Small intestine (tissue), 16 donors: Measurements from ENCODE around the gene CACTIN. TPM values are rescaled to one million over a fixed set of nuclear protein-coding genes. Genes with fewer than 3 reads are reported as not detected.

Source experiments
- DNase-seq, 2 donors: peaks; one replicate each; pipeline versions ENCODE4 v3.0.0 to v3.0.0-alpha.2; 2013
- FAIRE-seq: peaks from 2 replicates; lab custom pipeline; 2012; peaks lifted over from hg19 to GRCh38; lab: Jason Lieb, UNC
- H3K27ac ChIP-seq, 3 donors: one replicate each; pipeline ENCODE4 v1.5.1; 2013; ENCODE audit warnings: low read length in 2 of 3, mild to moderate bottlenecking in 2 of 3, control low read depth in 1 of 3, inconsistent platforms in 1 of 3, low read depth in 1 of 3, moderate library complexity in 1 of 3
- H3K27me3 ChIP-seq, 3 donors: one replicate each; pipeline ENCODE4 v1.6.1; 2013; ENCODE audit warnings: low read length in 3 of 3, inconsistent platforms in 1 of 3; ENCODE audit not compliant: control insufficient read depth in 3 of 3, insufficient read depth in 3 of 3
- H3K36me3 ChIP-seq, 3 donors: one replicate each; pipeline ENCODE4 v1.6.1; 2013; ENCODE audit warnings: low read length in 3 of 3, inconsistent platforms in 1 of 3, low read depth in 1 of 3, mild to moderate bottlenecking in 1 of 3, moderate library complexity in 1 of 3; ENCODE audit not compliant: control insufficient read depth in 3 of 3, insufficient read depth in 2 of 3
- H3K4me1 ChIP-seq, 3 donors: one replicate each; pipeline ENCODE4 v1.6.1; 2013; ENCODE audit warnings: low read length in 2 of 3, inconsistent platforms in 1 of 3, low read depth in 1 of 3, mild to moderate bottlenecking in 1 of 3, moderate library complexity in 1 of 3; ENCODE audit not compliant: control insufficient read depth in 3 of 3, insufficient read depth in 2 of 3
- H3K4me3 ChIP-seq, 3 donors: one replicate each; pipeline ENCODE4 v1.5.1; 2013; ENCODE audit warnings: low read length in 3 of 3, control low read depth in 1 of 3, inconsistent platforms in 1 of 3, low read depth in 1 of 3, mild to moderate bottlenecking in 1 of 3, moderate library complexity in 1 of 3
- H3K9me3 ChIP-seq, 2 donors: one replicate each; pipeline ENCODE4 v1.6.1; 2013; ENCODE audit warnings: low read depth in 1 of 2, low read length in 1 of 2; ENCODE audit not compliant: control insufficient read depth in 2 of 2, insufficient read depth in 1 of 2
- WGBS, 3 donors: extraction: QIAGEN DNeasy Blood & Tissue Kit; methylation state at CpG; one replicate each; pipeline ENCODE4 v1.1.7; 2013; 5-methylcytosine and 5-hydroxymethylcytosine counted together
- long read RNA-seq, 10 donors: transcript quantifications; one replicate each; lab custom pipeline, GENCODE V29; 2026
- polyA plus RNA-seq, 4 donors: library from polyadenylated mRNA; stranded (reverse) in 3 of 4; unstranded in 1 of 4; fragments of 200-250 nt in 3 of 4; fragments of 120-200 nt in 1 of 4; gene quantifications; one replicate each; pipeline versions ENCODE4 v1.2.1 to v1.2.3, GENCODE V29; 2013
- donor health status: healthy with polysubstance abuse.
- donor health status: control.
- donor health status: control.
- donor health status: Bipolar disorder and iron deficiency.
- donor health status: healthy.

Gene CACTIN
- 10 to 100 TPM; 11.9 to 16.9 (median 14.7) TPM for polyA plus RNA-seq
- long read RNA-seq, donor 1, result 0 reads
- long read RNA-seq, donor 2, result 0 reads
- long read RNA-seq, donor 3, transcript CACTIN-209 (1 exons, 2,283 nt), result major isoform, 5 of 5 reads
- long read RNA-seq, donor 3, partial matches to known transcripts, result 0 of 5 reads
- long read RNA-seq, donor 3, other reads (novel, unspliced or antisense), result 0 of 5 reads
- long read RNA-seq, donor 4, result 0 reads
- long read RNA-seq, donor 5, result 0 reads
- long read RNA-seq, donor 6, result 0 reads
- long read RNA-seq, donor 7, partial matches to known transcripts, result 0 of 9 reads
- long read RNA-seq, donor 7, other reads (novel, unspliced or antisense), result 0 of 9 reads
- long read RNA-seq, donor 8, result 0 reads
- long read RNA-seq, donor 9, partial matches to known transcripts, result 0 of 2 reads
- long read RNA-seq, donor 9, other reads (novel, unspliced or antisense), result 0 of 2 reads
- long read RNA-seq, donor 10, transcript CACTIN-209 (1 exons, 2,283 nt), result major isoform, 5 of 8 reads
- long read RNA-seq, donor 10, partial matches to known transcripts, result 0 of 8 reads
- long read RNA-seq, donor 10, other reads (novel, unspliced or antisense), result 0 of 8 reads

DNA sequence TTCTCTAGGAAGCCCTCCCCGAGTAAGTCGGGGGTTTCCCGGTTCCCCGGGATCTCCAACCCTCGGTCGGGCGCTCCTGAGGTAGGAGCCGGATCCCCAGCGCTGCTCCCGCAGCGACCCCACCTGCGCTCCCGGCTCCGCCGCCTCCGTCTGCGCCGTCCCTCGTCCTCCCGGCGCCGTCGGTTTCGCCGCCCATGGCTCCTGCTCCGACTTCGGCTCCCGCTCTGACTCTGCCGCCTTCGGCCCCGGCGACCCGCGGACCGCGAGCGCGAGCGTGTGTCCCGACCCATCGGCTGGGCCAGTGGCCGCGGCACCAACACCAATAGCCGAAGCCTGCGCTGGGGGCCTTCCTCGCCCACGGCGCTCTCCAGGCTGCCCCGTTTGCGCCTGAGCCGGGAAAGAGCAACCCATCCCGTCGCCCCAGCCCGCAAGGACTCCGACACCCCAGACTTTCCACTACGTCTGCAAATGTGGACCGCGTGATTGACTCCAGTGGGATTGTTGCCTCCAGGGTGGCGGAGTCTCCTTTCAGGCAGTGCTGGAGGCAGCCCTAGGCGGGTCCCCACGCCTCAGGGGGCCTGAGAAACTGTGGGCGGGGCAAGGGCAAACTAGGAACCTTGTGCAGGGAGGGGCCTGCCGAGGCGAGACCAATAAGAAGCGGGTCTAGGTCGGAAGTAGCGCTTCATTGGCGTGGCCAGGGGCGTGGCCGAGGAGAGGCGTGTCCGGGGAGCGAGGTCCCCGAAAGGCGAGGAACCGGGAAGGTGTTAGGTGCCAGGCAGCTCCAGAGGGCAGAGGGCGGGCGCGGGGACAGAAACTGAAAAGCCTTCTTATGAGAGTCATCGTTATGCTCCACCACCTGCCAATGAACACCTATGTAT, at the start of gene CACTIN:
Gene CACTIN, minus strand, starts transcription at position 318 of the 878 bp plus-strand sequence. Its CDS starts 28 bp downstream, at position 290.
- H3K27ac ChIP-seq, result peak within 1 kb of the TSS; percentile 84 to 97 (median 93)
- peak within 1 kb of the TSS; percentile 65 to 91 (median 80) for H3K4me3 ChIP-seq
- peaks cover under 1 to 40% (median 4%) of the 10 kb centered on the region in 3 donors for H3K36me3 ChIP-seq
- no peaks in the 10 kb centered on the region for H3K9me3 ChIP-seq
- 0% methylated on average over 77 to 80 of the region's 80 CpGs for WGBS, 3 donors
- peaks cover 0 to 10% (median 2%) of the 10 kb centered on the region in 3 donors for H3K4me1 ChIP-seq
- no peaks in the 10 kb centered on the region for H3K27me3 ChIP-seq
- DNase-seq (peak; percentile 99 to 100), FAIRE-seq (peak; percentile 15)

DNA sequence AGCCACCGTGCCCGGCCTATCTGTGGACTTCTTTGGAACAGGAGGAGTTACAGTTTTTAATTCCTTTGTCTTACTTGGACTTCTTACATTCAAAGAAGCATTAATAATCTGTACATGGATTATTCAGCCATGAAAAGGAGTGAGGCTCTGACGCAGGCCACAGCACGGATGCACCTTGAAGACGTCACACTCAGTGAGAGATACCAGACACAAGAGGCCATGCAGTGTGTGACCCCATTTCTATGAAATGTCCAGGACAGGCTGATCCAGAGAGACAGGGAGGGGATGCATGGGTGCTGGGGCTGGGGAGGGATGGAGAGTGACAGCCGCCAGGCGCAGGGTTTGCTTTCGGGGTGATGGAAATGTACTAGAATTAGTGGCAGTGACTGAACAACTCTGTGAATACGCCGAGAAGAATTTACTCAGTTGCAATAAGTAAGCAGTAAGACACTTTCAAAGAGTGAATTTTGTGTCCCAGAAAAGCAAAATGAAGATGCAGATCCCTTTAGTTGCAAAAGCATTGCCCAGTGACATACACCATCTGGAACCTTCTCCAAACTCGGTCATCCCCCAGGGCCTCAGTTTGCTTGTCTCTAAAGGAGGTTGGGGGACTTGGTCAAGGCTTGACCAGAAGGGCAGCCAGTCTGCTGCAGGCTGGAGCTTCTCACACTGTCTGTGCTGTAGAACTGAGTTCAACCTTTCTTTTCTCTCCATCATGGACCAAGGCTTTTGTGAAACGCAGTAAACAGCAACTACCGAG, 48.4 kb upstream of the CACTIN start:
- Histone ChIP-seq H3K4me1 (peaks cover 0 to 18% (median 9%) of the 10 kb centered on the region in 3 donors), H3K27me3 (no peaks in the 10 kb centered on the region), H3K27ac (no peak overlapping the region), H3K4me3 (no peak overlapping the region), H3K9me3 (no peaks in the 10 kb centered on the region), H3K36me3 (peaks cover 0 to 30% (median 0%) of the 10 kb centered on the region in 3 donors)
- 82 to 95% (median 93%) methylated on average over 13 of the region's 13 CpGs for WGBS, 3 donors
- DNase-seq (no peak), FAIRE-seq (no peak)

DNA sequence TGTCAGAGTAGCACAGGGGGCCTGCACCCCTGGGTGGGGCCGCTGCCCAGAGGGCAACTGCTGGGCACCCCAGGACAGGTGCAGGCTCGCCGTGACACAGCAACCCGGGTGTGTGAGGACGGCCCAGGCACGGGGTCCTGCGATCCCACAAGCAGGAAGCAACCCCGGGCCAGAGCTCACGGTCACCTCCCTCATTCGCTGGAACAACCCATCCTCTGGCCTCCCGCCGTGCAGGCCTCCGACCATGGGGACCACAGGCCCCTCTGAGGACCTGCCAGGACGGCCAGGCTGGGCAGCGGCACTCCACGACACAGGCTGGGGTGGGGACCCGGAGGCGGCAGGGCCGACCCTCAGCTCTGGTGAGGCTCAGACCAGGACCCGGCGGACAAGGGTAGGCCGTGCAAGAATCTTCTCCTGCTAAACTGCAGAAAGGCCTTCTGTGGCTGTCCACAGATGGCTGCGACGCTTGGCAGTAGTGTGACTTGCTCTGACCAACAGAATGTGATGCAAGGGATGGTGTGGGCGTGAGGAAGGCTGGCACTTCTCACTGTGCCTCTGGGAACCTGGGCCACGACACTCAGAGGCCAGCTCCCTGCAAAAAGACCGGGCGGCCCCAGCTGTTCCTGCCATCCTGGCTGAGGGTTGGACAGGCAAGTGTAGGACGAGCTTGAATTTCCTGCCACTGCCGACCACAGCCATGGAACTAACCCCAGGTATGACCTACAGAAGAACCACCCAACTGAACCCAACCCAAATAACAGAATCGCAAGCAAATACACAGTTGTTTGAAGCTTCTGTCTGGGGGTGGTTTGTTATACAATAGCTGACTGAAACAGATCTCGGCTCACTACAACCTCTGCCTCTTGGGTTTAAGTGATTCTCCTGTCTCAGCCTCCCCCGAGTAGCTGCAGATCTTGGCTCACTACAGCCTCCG, 47.2 kb upstream of the CACTIN start:
- H3K4me3 ChIP-seq, result no peak overlapping the region
- WGBS, 3 donors, result 93 to 98% (median 94%) methylated on average over 33 to 34 of the region's 34 CpGs
- peaks cover 0 to 29% (median 11%) of the 10 kb centered on the region in 3 donors for H3K4me1 ChIP-seq
- no peak for DNase-seq
- H3K36me3 ChIP-seq, result peaks cover 0 to 24% (median 0%) of the 10 kb centered on the region in 3 donors
- no peaks in the 10 kb centered on the region for H3K9me3 ChIP-seq
- no peaks in the 10 kb centered on the region for H3K27me3 ChIP-seq
- FAIRE-seq, result no peak
- no peak overlapping the region for H3K27ac ChIP-seq

DNA sequence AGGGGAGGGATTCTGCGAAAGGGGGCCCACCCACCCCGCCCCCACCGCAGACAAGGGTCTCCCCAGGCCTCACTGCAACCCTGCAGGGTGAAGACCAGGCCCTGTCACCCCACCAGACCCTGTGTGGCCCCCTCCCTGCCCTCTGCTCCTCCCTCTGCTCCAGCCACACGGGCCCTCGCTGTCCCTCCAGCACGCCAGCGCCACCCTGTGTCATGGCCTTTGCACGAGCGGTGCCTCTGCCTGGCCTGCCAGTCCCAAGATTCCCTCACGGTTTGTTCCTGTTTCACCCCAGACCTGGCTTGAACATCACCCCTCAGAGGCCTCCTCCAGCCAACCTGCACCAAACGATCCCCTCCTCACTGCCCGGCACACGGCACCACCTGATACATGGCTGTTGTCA, 46.4 kb upstream of the CACTIN start:
- peaks cover 0 to 37% (median 11%) of the 10 kb centered on the region in 3 donors for H3K4me1 ChIP-seq
- H3K27me3 ChIP-seq, result no peaks in the 10 kb centered on the region
- H3K9me3 ChIP-seq, result no peaks in the 10 kb centered on the region
- peaks cover 0 to 26% (median 0%) of the 10 kb centered on the region in 3 donors for H3K36me3 ChIP-seq
- DNase-seq, result no peak
- no peak for FAIRE-seq
- H3K4me3 ChIP-seq, result no peak overlapping the region
- WGBS, 3 donors, result 83 to 92% (median 89%) methylated on average over 9 to 13 of the region's 13 CpGs
- peak overlapping the region in 1 of 3 donors; percentile 10 for H3K27ac ChIP-seq

DNA sequence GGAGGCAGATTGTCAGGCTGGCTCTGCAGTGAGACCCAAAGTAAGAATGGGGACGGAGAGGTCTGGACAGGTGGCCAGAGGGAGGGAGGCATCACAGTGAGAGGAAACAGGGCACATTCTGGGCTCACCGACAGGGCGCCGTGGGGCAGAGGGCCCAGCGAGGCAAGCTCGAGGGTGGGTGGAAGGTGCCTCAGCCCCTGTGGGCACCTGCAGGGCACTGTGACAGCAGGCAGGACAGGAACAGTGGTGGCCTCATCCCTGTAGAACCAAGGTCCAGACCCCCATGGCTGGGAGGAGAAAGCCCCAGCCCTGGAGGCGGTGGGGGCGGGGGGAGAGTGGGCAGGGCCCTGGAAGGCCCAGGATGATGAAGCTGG, 46.0 kb upstream of the CACTIN start:
- Histone ChIP-seq H3K36me3 (peaks cover 0 to 28% (median 0%) of the 10 kb centered on the region in 3 donors), H3K4me1 (peaks cover 0 to 41% (median 11%) of the 10 kb centered on the region in 3 donors), H3K27me3 (no peaks in the 10 kb centered on the region), H3K27ac (peak overlapping the region in 1 of 3 donors; percentile 91), H3K4me3 (no peak overlapping the region), H3K9me3 (no peaks in the 10 kb centered on the region)
- WGBS, 3 donors, result 86 to 93% (median 90%) methylated on average over 6 to 8 of the region's 8 CpGs
- DNase-seq (no peak), FAIRE-seq (no peak)

DNA sequence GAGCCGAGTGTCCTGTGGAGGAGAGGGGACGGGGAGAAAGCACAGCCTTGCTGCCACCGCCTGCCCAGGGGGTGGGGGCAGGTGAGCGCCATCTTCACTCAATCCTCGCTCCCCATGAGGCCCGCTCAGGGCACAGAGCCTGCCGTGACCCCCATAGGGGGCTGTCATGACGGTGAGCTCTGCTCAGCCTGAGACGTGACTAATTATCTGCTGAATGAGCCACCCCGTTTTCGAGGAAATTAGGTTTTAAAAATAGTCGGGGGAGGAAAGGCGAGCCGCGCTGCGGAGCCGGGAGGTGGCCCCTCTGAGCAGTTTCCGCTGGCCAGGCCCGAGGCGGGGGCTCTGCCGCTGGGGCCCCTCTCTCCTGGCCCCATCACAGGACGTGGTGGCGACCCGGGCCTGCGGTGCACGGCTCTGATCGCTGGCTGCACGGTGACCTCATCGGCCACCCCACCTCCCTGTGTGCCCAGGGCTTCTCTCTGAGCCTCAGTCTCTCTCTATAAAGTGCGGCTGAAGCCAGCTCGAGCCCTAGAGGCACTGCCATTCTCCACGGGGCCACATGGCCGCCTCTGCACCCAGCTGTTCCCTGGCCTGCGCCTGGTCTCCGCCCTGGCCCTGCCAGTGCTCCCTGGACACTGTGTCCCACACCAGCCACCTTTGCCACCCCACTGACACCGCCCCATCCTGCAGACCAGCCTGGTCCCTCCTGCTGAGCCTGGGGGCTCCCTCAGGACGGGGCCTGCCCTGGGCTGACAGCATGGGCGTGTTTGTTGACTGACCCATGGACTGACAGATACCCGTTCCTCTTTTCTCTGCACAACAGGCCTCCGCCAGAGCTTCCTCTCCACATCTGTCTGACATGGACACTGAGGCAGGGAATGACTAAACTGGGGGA, 45.3 kb upstream of the CACTIN start:
- H3K4me3 ChIP-seq, result no peak overlapping the region
- H3K36me3 ChIP-seq, result peaks cover 0 to 32% (median 0%) of the 10 kb centered on the region in 3 donors
- WGBS, 3 donors, result 53 to 84% (median 64%) methylated on average over 40 of the region's 40 CpGs
- peaks cover 0 to 45% (median 11%) of the 10 kb centered on the region in 3 donors for H3K4me1 ChIP-seq
- FAIRE-seq, result no peak
- H3K27ac ChIP-seq, result peak overlapping the region in 2 of 3 donors; percentile 77 to 91
- no peaks in the 10 kb centered on the region for H3K9me3 ChIP-seq
- H3K27me3 ChIP-seq, result no peaks in the 10 kb centered on the region
- DNase-seq, result no peak
